Lung microvascular endothelial cell (primary cell): ENCODE results near the gene TUBB1. TPM values are rescaled to one million over a fixed set of nuclear protein-coding genes. Genes with fewer than 3 reads are reported as not detected.
A peak's percentile ranks its signal among the peaks of the same experiment; 100 is the strongest.
"Not testable (repeated sequence)": the region's sequence is repeated elsewhere in the genome, so short reads cannot be mapped to it uniquely, and the experiment has no call there.

ENCODE experiments used
- DNase-seq, 2 donors: peaks; one replicate each; pipeline versions ENCODE4 v3.0.0 to v3.0.0-alpha.2; 2010; ENCODE audit warnings: low read depth in 2 of 2
- total RNA-seq: library from RNA; depleted of rRNA; stranded (reverse); fragments of >200 nt; gene quantifications from 2 replicates; pipeline ENCODE4 v1.2.1, GENCODE V29; 2014

Gene TUBB1
- total RNA-seq, 1 donor from 2014 or later, result not detected

DNA sequence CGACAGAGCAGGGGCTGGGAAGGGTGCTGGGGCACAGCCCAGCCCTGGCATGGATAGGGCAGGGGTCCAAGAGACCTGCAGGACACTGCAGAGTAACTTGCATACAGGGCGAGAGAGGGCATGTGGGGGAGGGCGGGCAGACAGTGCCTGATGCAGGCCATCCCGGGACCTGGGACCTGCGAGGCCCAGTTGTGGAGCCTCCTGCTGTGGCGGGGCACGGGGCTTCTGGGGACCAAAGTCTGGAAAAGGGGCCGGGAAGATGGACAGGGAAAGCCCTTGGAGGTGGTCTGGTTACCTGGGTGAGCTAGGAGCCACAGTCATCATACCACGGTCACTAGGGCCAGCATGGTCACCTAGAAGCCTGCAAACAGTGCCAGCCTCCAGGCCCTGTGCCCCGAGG is 412 bp upstream of the TUBB1 start:
- DNase-seq, result no peak

GRCh38 chr20:59020938-59021551 is 1.8 kb downstream of the TUBB1 start:
- peak in 1 of 2 donors; percentile 60 for DNase-seq

DNA sequence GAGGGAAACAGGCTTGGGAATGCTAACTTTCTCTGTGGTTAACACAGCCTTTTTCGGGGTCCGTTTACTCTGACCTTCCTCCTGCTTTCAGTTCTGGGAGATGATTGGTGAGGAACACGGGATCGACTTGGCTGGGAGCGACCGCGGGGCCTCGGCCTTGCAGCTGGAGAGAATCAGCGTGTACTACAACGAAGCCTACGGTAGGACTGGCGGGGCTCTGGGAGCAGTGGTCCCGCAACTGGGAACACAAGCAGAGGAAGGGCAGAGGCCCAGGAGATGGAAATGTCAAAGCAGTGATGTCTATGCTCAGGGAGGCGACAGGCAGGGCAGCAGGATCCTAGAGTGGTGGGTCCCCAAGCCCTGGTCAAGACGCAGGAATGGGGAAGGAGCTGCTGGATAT is 3.5 kb downstream of the TUBB1 start:
- DNase-seq, result no peak

- no peak for DNase-seq
Observed at GRCh38 chr20:59023616-59024015, 4.4 kb downstream of the TUBB1 start.

DNA sequence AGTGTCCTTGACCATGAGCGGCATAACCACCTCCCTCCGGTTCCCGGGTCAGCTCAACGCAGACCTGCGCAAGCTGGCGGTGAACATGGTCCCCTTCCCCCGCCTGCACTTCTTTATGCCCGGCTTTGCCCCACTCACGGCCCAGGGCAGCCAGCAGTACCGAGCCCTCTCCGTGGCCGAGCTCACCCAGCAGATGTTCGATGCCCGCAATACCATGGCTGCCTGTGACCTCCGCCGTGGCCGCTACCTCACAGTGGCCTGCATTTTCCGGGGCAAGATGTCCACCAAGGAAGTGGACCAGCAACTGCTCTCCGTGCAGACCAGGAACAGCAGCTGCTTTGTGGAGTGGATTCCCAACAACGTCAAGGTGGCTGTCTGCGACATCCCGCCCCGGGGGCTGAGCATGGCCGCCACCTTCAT is 4.9 kb downstream of the TUBB1 start:
- no peak for DNase-seq

GRCh38 chr20:59025086-59025485 is 5.9 kb downstream of the TUBB1 start:
- no peak for DNase-seq

DNA sequence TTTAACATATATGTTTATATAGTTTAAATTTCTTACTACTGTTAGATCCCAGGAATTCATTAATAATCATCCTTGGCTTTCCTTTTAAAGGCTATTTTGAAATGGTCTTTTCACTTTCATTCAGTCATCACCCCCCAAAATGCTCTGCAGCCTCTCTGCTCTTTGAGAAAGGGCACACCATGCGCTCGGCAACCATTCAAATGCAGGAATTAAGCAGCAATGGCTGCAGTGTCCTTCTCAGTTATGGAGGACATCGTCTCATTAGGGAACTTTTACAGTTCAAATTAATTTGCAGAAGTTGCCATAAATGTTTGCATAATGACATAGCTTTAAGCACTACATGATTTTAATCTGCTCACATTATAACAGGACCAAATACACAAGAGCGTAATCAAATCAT is 6.3 kb downstream of the TUBB1 start:
- no peak for DNase-seq

- DNase-seq, result no peak
Observed at GRCh38 chr20:59026904-59027740, 7.9 kb downstream of the TUBB1 start.

- DNase-seq, result peak; percentile 24 to 52
Observed at GRCh38 chr20:59027741-59028320, 8.6 kb downstream of the TUBB1 start.

DNA sequence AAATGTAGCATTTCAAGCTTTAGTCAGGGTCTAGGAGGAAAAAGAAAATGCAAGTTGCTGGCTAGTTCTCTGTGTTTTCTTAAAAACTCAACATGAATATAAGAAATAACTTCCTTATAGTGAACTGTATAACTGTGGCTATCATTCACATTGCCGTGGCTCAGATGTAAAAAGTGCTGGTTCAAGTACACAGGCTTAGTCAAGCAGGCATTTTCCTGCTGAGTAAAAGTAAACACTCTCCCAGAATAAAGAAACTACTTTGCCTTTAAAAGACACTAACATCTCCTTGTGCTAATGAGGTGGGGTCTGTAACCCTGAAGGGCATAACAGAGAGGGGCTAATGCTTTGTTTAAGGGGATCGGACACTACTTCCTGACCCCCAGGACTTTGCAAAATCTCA is 9.6 kb downstream of the TUBB1 start:
- no peak for DNase-seq

DNA sequence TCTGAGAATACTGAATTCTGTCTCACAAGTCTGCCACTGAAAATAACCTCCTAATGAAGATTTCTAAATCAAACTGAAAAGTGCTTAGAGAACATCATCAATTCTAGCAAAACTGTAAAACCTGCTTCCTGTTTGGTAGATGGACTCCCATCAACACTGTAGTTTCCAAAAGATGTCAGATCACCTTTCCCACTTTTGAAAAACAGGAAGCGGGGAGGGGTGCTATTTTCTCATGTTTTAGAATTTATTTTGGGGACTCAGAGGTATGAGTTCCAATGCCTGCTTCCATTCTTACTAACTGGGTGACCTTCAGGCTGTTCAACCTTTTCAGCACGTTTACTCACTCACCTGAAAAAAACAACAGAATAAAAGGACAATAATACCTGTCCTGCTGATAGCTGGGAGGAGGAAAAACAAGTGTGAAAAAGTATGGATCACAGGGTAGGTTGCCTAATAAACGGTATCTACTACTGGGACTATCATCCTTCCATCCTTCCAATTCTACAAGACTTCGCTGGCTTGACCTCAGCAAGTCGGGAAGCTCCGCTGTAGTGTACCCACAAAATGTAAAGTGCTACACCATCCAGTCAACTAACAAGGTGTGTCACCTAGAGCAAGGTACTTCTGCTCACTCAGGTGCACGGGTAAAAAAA is 11.8 kb downstream of the TUBB1 start:
- DNase-seq, result peak in 1 of 2 donors; percentile 31

- DNase-seq, result no peak
Observed at GRCh38 chr20:59031564-59032022, 12.4 kb downstream of the TUBB1 start.

DNA sequence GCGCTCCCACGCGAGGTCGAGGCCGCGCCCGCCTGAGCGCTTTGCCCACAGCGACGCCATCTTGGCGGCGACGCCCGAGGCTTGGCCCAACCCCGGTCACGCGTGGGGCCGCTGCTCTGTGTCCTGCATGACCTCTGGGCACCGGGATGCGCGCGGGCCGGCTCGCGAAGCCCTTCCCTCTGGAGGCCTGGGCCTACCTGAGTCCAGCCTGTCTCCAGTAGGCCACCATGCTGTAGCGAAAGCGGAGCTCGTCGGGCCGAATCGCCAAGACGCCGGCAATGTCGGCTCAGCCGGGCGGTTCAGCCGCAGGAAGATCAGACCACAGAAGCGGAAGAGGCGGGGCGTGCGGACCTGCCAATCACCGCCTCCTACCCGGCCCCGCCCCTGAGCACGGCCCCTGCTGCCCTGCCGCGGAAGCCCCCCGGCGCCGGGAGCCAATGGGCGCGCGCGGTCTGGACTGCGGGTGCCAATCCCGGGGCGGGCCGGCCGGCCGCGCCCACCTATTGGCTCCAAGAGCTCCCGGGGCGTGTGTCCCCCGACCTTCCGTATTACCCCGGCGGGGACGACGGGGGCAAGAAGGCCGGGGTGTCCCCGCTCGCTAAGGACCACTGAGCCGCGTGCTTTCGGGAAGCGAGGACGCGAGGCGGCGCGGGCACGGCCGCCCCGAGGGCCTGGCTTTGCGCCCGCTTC is 12.9 kb downstream of the TUBB1 start, which contains the start of gene ATP5F1E:
Gene ATP5F1E, minus strand, starts transcription at position 313 of the 690 bp plus-strand sequence. Its CDS starts 84 bp downstream, at position 229.
- DNase-seq, result peak; percentile 97

DNA sequence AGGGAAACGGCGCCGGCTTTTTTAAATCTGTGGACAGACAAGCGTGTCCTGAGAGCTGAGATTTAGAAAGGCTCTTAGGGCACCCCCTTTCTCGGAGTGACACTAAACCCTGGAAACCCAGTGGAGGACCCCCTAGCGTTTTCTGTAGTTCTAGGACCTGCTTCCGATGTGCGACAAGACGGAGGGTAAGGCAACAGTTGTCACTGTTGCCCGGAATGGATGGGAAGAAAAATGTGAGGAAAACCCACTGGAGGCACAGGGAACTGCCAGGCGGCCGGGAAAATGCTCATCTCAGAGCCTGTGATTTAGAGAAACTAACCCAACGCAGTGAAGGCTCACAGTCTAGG is 13.5 kb downstream of the TUBB1 start:
- peak; percentile 45 to 48 for DNase-seq

DNA sequence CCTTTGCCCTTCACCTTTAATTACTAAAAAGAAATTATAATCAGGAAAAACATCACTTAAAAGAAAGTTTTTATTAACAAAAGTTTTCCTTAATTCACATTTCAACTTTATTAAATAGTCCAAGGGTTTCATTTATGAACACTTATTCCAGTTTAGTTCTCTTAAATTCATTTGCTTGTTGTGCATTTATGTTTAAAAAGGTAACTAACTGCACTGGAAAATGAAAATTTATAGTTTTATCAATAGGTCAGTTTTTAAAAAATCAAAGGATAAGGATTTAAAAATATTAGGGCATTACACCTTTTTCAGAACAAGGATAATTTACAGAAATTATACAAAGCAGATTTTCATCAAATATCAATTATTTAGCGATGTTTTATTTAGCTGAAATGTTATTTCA is 13.9 kb downstream of the TUBB1 start:
- no peak for DNase-seq

- DNase-seq, result no peak
Observed at GRCh38 chr20:59033616-59034165, 14.5 kb downstream of the TUBB1 start.

GRCh38 chr20:59035381-59035780 is 16.2 kb downstream of the TUBB1 start:
- DNase-seq, result no peak

DNA sequence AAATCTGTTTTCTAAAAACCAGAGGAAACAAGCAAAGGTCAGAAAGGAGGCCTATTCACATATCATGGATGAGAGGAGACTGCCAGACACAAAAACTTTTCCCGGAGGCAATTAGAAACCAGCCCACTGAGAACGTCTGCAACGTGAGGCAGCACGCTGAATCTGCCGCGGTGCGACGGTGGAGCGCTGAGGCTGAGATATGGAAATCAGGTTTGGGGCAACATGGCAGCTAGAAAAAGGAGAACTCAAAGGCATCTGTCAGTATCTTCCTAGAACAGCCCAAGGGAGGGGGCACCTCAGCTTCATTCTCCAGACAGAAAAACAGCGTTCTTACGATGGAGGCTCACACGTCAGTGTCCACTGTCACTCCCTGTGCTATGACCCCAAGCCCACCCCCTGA is 18.2 kb downstream of the TUBB1 start:
- no peak for DNase-seq

DNA sequence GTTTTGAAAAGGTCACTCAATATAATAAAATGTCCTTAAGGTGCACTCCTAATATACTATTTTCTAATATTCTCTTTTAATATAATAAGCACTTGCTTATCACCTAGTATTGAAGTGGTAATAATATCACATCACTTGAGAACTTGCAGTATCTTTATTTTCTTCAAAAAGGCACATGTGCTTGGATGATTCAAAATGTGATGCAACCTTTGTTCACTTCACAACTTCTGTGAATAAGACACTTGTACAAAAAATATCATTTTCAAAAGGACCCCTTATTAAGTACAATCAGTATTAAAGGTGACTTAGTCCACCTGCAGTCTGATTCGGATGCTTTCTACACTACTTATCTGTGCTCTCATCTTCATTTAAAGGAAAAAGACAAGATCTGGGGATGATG is 20.0 kb downstream of the TUBB1 start:
- DNase-seq, result no peak

DNA sequence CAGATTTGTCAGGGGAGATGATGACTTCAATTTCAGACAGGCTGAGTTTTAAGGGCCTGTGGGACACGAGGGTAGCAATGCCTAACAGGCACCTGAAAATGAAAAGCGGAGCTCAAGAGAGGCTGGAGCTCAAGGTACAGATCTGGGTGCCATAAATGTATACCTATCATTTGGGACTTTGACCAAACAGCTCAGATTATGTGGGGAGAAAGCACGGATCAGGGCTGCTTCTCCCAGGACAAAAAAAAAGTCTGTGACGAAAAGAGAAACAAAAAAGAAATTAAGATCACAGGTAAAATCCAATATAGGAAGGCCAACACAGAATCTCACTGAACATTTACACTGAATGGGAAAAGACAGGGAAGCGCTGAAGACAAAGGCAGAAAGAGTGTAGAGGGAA is 21.4 kb downstream of the TUBB1 start:
- no peak for DNase-seq

- not testable (repeated sequence) for DNase-seq
Observed at GRCh38 chr20:59041487-59041886, 22.3 kb downstream of the TUBB1 start.
